Karpas-422 (cell line): Measurements from ENCODE around the gene CFAP46. TPM values are rescaled to one million over a fixed set of nuclear protein-coding genes. Genes with fewer than 3 reads are reported as not detected.

Experiments used
- DNase-seq: peaks from one replicate; pipeline ENCODE4 v3.0.0-alpha.2; 2015
- H2AFZ ChIP-seq: fragments of 200-600 bp; sonication (generic); 2 replicates; pipeline ENCODE4 v1.6.1; 2014; ENCODE audit warnings: antibody characterized with exemption, low read length, mixed read lengths
- H3K27ac ChIP-seq: fragments of 200-600 bp; sonication (generic); 2 replicates; pipeline ENCODE4 v1.5.1; 2014; ENCODE audit warnings: mild to moderate bottlenecking, low read length, moderate library complexity
- H3K27me3 ChIP-seq: fragments of 200-600 bp; sonication (generic); 2 replicates; pipeline ENCODE4 v1.6.1; 2014; ENCODE audit warnings: low read length, mixed read lengths
- H3K36me3 ChIP-seq: fragments of 200-600 bp; sonication (generic); 2 replicates; pipeline ENCODE4 v1.6.1; 2014; ENCODE audit warnings: low read length, mixed read lengths; ENCODE audit not compliant: insufficient read depth
- H3K4me1 ChIP-seq: fragments of 200-600 bp; sonication (generic); 2 replicates; pipeline ENCODE4 v1.6.1; 2014; ENCODE audit warnings: mild to moderate bottlenecking, low read length, mixed read lengths
- H3K4me2 ChIP-seq: fragments of 200-600 bp; sonication (generic); 2 replicates; pipeline ENCODE4 v1.6.1; 2014; ENCODE audit warnings: low read length, low read depth, mild to moderate bottlenecking; ENCODE audit not compliant: poor library complexity, severe bottlenecking
- H3K4me3 ChIP-seq: fragments of 200-600 bp; sonication (generic); 2 replicates; pipeline ENCODE4 v1.5.1; 2014; ENCODE audit warnings: mild to moderate bottlenecking, antibody characterized with exemption, low read length, mixed read lengths
- H3K79me2 ChIP-seq: fragments of 200-600 bp; sonication (generic); 2 replicates; pipeline ENCODE4 v1.6.1; 2014; ENCODE audit warnings: mild to moderate bottlenecking, low read length, mixed read lengths
- H3K9ac ChIP-seq: fragments of 200-600 bp; sonication (generic); 2 replicates; pipeline ENCODE4 v1.6.0; 2014; ENCODE audit warnings: low read length
- H3K9me2 ChIP-seq: fragments of 200-600 bp; sonication (generic), shearing (Covaris generic); replicated peaks from 2 replicates; pipeline ENCODE4 v1.6.0; 2014; ENCODE audit warnings: mild to moderate bottlenecking, low read length, moderate library complexity; ENCODE audit not compliant: insufficient read depth
- H3K9me3 ChIP-seq: fragments of 300-700, 200-600 bp; sonication (generic); 2 replicates; pipeline ENCODE4 v1.6.1; 2014; ENCODE audit warnings: low read length, mixed read lengths
- H4K20me1 ChIP-seq: fragments of 200-600 bp; sonication (generic); 2 replicates; pipeline ENCODE4 v1.6.1; 2014; ENCODE audit warnings: mild to moderate bottlenecking, antibody characterized with exemption, low read length, low read depth; ENCODE audit not compliant: insufficient read depth
- total RNA-seq: library from RNA; depleted of rRNA; stranded (reverse); fragments of >200 nt; shearing (Covaris generic); gene quantifications from 2 replicates; pipeline ENCODE4 v1.2.3, GENCODE V29; 2014; ENCODE audit warnings: low replicate concordance

Gene CFAP46
- total RNA-seq, 1 experiment from 2014 or later, result 0.22 TPM

DNA sequence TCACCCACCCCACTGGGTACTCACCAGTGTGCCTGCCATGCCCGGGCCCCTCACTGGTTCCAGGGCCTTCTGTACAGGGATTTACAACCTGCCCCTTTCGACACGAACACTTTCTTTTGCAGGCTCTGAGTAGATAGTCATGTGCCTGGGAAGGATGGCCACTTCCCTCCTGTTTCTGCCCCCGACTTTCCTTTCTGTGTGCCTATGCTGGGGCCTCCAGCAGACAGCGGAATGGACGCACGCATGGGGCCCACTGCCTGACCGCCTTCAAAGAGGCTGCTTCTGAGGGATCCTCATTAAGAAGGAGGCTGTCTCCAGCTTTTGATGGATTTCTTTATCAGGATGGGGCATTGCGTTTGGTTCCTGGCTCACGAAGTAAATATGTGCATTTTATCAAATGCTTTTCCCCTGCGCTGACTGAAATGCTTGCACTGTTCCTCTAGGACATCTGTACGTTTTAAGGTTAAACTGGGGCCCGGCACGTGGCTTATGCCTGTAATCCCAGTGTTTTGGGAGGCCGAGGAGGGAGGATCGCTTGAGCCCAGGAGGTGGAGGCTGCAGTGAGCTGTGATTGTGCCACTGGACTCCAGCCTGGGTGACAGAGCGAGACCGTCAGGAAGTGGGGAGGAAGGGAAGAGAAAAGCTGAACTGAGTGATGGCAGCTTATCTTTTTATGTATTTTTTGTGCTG lies 127.1 kb downstream of the CFAP46 start:
- Histone ChIP-seq H3K9me3 (no peaks in the 10 kb centered on the region), H3K27me3 (no peaks in the 10 kb centered on the region), H3K36me3 (no peaks in the 10 kb centered on the region), H3K9me2 (no peaks in the 10 kb centered on the region), H2AFZ (no peak overlapping the region), H3K79me2 (no peaks in the 10 kb centered on the region), H3K27ac (no peak overlapping the region), H3K4me1 (no peaks in the 10 kb centered on the region), H4K20me1 (no peaks in the 10 kb centered on the region), H3K9ac (no peak overlapping the region), H3K4me2 (no peak overlapping the region), H3K4me3 (no peak overlapping the region)
- no peak for DNase-seq

DNA sequence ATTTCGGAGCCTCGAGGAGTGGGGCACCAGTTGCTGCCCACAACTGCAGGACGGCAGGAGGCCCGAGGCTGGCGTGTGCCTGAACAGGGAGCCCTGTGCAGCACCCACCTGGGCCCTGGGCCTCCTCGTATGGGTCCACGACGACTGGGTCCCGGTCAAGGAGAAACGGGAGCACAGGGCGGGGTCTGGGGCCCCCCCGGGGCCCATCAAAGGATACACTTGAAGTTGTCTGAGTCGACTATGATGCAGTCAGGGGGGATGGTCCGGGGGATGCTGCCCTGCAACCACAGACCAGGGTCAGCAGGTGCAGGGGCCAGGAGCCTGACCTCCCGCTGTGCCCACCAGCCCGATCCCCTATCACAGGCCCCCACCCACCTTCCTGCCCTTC lies 127.9 kb downstream of the CFAP46 start:
- no peak overlapping the region for H3K4me3 ChIP-seq
- DNase-seq, result no peak
- H3K79me2 ChIP-seq, result no peaks in the 10 kb centered on the region
- no peak overlapping the region for H3K27ac ChIP-seq
- no peaks in the 10 kb centered on the region for H3K36me3 ChIP-seq
- no peak overlapping the region for H3K9ac ChIP-seq
- H4K20me1 ChIP-seq, result no peaks in the 10 kb centered on the region
- no peak overlapping the region for H2AFZ ChIP-seq
- H3K4me2 ChIP-seq, result no peak overlapping the region
- no peaks in the 10 kb centered on the region for H3K9me2 ChIP-seq
- no peaks in the 10 kb centered on the region for H3K9me3 ChIP-seq
- H3K4me1 ChIP-seq, result no peaks in the 10 kb centered on the region
- H3K27me3 ChIP-seq, result no peaks in the 10 kb centered on the region

DNA sequence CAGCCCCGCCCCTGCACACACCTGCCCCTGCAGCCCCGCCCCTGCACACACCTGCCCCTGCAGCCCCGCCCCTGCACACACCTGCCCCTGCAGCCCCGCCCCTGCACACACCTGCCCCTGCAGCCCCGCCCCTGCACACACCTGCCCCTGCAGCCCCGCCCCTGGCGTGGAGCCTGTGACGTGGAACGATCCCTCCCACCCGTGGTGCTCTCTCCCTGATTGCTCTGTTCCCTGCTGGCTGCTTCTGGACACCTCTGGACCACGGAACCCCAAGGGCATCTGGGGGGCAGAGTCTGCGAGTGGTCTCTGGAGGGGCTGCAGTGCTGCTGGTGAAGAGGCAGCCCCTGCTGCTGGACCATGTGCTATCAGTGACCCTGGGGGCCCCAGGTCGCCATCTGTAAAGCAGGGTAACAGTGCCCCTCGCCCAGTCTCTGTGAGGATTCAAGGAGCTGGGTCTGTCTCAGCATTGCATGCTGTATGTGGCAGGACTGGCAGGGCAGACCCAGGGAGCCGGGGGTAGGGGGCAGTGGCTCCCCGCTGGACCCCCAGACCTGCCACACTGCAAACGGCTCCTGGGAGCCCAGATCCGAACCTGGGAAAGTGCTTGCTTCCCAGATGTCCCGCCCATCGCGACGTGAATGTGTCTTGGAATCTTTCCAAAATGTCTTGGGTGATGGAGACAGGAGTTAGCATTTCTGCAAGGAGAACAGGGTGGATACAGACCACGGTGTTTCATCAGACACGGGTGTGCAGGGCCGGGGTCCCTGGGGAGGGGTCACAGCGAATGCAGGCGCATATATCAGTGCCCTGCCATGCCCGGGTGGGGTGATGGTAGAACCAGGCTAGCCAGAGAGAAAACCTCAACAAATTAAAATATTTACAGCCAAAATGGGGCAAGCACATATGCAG lies 128.6 kb downstream of the CFAP46 start:
- Histone ChIP-seq H4K20me1 (no peaks in the 10 kb centered on the region), H3K9ac (no peak overlapping the region), H2AFZ (no peak overlapping the region), H3K4me1 (no peaks in the 10 kb centered on the region), H3K27me3 (no peaks in the 10 kb centered on the region), H3K36me3 (no peaks in the 10 kb centered on the region), H3K79me2 (no peaks in the 10 kb centered on the region), H3K4me2 (no peak overlapping the region), H3K27ac (no peak overlapping the region), H3K9me2 (no peaks in the 10 kb centered on the region), H3K4me3 (no peak overlapping the region), H3K9me3 (no peaks in the 10 kb centered on the region)
- no peak for DNase-seq

DNA sequence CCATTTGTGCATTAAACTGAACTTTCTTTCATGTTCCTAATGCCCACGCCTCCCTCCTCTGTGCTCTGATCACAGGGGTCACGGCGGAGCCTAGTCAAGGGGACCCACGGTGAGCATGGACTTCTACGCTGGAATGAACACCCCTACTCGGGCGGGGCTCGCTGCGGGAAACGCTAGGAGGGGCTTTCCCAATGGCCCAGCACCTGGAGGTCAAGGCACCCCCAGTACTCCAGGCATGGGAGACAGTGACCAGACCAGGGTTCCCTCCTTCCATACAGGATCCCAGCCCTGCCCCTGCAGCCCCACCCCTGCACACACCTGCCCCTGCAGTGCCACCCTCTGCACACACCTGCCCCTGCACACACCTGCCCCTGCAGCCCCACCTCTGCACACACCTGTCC lies 129.4 kb downstream of the CFAP46 start:
- Histone ChIP-seq H4K20me1 (no peaks in the 10 kb centered on the region), H2AFZ (no peak overlapping the region), H3K4me1 (no peaks in the 10 kb centered on the region), H3K27ac (no peak overlapping the region), H3K9me3 (no peaks in the 10 kb centered on the region), H3K9ac (no peak overlapping the region), H3K27me3 (no peaks in the 10 kb centered on the region), H3K4me3 (no peak overlapping the region), H3K9me2 (no peaks in the 10 kb centered on the region), H3K79me2 (no peaks in the 10 kb centered on the region), H3K4me2 (no peak overlapping the region), H3K36me3 (no peaks in the 10 kb centered on the region)
- DNase-seq, result no peak

DNA sequence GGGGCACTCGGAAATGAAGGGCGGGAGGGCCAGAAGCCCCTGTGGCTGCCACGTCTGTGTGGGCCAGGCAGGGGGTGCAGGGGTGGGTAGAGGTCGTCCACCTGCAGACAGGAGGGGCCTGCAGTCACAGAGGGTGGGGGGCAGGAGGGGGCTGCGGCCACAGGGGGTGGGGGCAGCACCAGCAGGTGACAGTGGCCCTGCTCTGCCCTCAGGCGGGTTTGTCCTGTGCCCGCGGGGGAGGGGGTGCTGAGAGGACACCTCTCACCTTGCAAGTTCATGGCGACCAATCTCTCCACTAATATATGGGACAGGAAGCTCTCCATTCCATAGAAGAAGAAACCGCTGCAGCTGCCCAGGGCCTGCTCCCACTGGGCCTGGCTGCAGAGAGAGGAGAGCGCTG lies 129.8 kb downstream of the CFAP46 start:
- Histone ChIP-seq H3K27ac (no peak overlapping the region), H3K4me2 (no peak overlapping the region), H3K27me3 (no peaks in the 10 kb centered on the region), H2AFZ (no peak overlapping the region), H3K9me2 (no peaks in the 10 kb centered on the region), H3K9ac (no peak overlapping the region), H3K4me3 (no peak overlapping the region), H4K20me1 (no peaks in the 10 kb centered on the region), H3K36me3 (no peaks in the 10 kb centered on the region), H3K9me3 (no peaks in the 10 kb centered on the region), H3K79me2 (no peaks in the 10 kb centered on the region), H3K4me1 (no peaks in the 10 kb centered on the region)
- DNase-seq, result no peak

DNA sequence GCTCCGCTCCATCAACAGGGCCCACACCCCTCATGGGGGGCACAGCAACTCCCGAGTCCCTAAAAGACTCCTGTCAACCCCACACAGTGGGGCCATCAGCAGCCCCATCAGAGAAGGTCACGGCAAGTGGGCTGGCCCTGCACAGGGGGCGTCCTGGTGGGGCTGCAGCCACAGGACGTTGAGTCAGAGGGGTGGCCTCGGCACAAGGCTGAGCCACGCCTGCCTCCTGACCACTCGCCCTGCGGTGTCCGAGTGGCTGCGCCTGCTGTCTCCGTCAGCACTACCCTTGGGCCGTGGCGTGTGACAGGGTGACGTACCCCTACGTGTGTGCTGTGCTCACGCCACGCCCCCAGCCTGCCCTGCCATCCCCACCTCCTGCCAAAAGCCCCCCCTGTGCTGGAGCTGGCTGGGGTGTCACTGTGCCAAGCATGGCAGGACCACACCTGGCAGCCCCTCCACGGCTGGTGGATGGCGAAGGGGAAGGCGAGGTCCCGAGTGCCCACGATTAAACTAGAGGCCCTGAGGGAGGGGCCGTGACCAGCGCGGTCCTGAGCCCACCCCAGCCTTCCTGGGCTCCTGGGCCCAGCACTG lies 130.4 kb downstream of the CFAP46 start:
- no peak overlapping the region for H3K27ac ChIP-seq
- no peak overlapping the region for H3K4me2 ChIP-seq
- H3K27me3 ChIP-seq, result no peaks in the 10 kb centered on the region
- no peak for DNase-seq
- no peak overlapping the region for H3K9ac ChIP-seq
- H3K4me1 ChIP-seq, result no peaks in the 10 kb centered on the region
- no peak overlapping the region for H2AFZ ChIP-seq
- H3K79me2 ChIP-seq, result no peaks in the 10 kb centered on the region
- no peaks in the 10 kb centered on the region for H3K9me2 ChIP-seq
- no peaks in the 10 kb centered on the region for H3K36me3 ChIP-seq
- no peaks in the 10 kb centered on the region for H3K9me3 ChIP-seq
- H3K4me3 ChIP-seq, result no peak overlapping the region
- no peaks in the 10 kb centered on the region for H4K20me1 ChIP-seq

DNA sequence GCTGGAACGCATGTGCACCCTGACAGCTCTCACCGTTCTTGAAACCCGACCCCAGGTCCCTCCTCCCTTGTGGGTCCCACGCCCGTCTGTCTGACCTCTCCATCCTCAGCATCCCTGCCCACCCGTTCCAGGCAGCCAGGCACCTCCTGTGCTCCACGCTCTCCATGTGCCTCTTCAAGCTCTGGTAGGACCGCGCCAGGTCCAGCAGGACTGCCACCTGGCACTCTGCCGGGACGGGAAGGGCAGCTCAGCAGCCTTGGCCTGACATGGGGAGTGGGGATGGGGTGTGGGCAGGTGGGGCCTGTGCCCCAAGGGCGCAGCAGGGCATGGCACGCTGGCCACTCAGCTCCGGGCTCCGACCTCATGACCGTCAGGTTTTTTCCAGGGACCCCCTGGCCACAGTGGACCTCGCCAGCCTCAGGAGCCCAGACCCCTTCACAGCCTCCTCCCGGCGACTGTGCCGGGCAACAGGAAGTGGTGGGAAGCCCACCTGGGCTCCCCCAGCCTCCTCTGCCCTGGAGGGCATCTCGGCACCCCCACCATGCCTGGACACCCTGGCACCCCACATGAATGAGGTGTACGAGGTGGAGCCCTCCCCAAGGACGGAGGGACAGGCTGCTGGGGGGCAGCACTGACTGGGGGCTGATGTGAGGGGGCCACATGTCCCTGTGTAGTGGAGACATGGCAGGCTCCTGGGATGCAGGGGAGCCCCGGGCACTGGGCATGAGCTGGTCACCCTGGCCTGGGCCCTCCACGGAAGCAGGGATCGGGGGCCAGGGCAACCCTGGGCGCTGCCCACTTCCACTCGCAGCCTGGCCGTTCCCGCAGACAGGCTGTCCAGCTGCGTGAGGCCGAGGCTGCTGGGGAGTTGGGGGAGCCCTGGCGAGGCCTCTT lies 131.3 kb downstream of the CFAP46 start:
- Histone ChIP-seq H3K4me3 (no peak overlapping the region), H3K27ac (no peak overlapping the region), H3K27me3 (no peaks in the 10 kb centered on the region), H3K4me1 (no peaks in the 10 kb centered on the region), H3K36me3 (no peaks in the 10 kb centered on the region), H3K9me3 (no peaks in the 10 kb centered on the region), H2AFZ (no peak overlapping the region), H3K4me2 (no peak overlapping the region), H3K9me2 (no peaks in the 10 kb centered on the region), H4K20me1 (no peaks in the 10 kb centered on the region), H3K9ac (no peak overlapping the region), H3K79me2 (no peaks in the 10 kb centered on the region)
- DNase-seq, result no peak
